NCI-H510A treated with DMSO at 0.1 percent for 48 hours (cell line): Measurements from ENCODE around the gene XKR8.

ENCODE experiments used
- DNase-seq: peaks from one replicate; lab custom pipeline; 2025; lab: John Stamatoyannopoulos, UW

Gene XKR8

DNA sequence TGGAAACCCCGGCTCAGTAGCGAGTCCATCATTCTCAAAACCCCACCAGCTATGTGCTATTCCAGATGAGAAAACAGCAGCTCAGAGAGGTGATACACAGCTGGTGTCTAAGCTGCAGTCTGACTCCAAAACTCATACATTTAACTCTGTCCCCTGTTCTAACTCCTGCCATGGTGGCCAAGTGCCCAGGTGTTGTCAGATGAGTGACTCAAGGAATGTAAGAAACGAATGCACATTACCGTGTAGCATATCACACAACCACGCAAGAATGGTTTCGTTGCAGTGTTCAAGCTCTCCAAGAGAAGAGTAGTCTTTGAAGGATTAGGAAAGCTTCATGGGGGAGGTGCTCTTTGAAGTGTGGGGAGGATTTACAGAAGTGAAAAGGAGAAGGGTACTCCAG is 4.7 kb upstream of the XKR8 start:
- DNase-seq, result no peak

DNA sequence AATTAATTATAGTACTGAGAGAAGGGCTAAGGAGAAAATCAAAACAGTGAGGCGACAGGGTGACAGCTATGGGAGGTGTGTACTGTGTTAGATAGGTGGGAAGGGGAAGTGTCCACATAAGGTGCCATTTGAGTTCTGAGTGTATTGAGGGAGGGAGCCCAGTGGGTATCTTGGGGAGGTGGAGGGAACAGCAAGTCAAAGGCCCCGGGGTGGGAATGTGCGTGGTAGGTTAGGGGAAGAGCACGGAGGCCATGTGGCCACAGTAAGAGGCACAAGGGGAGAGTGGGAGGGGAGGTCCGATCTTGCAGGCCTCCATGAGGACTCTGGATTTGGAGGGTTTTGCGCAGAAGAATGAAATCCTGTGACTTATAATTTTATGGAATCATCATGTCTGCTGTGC is 3.0 kb upstream of the XKR8 start:
- no peak for DNase-seq

DNA sequence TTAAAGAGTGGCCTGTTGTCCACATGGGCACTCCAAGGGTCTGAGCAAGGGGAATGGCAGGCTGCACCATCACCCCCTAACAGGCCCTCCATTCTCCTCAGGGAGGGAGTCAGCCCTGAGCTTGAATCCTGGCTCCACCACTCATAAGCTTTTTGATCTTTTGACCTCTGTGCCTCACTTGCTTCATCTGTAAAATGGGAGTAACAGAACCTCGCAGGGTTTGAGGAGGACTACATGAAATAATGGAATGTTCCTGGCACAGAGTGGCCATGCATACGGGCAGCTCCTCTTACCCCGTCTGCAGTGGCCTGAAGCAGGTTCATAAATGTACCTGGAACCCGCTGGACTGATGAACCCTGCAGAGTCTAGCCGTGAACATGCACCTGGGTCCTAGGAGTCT is 2.1 kb upstream of the XKR8 start:
- no peak for DNase-seq

DNA sequence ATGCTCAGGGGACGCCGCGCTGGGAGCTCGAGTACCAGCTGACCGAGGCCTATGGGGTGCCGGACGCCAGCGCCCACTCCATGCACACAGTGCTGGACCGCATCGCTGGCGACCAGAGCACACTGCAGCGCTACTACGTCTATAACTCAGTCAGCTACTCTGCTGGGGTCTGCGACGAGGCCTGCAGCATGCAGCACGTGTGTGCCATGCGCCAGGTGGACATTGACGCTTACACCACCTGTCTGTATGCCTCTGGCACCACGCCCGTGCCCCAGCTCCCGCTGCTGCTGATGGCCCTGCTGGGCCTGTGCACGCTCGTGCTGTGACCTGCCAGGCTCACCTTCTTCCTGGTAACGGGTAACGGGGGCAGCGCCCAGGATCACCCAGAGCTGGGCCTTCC is 1.3 kb upstream of the XKR8 start:
- no peak for DNase-seq

DNA sequence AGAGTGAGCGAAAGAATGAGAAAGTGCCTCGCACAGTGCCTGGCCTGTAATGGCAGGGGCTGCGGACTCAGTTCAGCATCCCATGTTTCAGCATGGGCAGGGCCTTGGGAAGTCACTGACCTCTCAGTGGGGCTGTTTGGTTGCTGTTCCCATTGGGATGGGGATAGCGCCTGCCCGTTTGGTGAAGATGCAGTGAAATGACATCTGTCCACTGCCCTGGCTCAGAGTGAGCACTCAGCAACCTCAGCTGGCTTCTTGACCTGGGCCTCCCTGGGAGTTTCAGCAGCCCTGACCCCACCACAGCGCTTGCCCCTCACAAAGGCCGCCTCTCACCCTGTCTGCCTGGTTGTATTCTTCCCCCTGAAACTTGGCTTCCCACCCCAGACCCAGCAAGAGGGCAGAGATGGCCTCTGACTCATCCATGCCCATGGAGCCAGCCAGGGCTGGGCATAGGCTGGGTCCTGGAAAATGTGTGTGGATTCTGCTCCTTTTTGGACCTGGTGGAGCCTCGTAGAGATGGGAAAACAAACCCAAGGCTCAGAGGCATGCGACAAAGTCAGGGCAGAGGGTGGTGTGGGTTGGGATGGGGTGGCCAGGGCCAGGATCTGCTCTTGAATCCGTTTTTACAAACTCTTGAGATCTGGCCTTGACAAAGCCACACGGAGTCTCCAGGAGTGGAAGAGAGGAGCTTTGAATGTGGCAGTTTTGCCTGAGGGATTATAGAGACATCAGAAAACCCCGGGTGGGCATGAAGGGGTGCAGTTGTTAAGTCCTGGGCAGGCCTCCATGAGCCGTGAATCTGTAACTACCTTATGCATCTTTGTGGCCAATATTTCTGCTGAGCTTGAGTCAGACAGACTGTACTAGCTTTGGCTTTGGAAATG is 1.2 kb downstream of the XKR8 start:
- no peak for DNase-seq

DNA sequence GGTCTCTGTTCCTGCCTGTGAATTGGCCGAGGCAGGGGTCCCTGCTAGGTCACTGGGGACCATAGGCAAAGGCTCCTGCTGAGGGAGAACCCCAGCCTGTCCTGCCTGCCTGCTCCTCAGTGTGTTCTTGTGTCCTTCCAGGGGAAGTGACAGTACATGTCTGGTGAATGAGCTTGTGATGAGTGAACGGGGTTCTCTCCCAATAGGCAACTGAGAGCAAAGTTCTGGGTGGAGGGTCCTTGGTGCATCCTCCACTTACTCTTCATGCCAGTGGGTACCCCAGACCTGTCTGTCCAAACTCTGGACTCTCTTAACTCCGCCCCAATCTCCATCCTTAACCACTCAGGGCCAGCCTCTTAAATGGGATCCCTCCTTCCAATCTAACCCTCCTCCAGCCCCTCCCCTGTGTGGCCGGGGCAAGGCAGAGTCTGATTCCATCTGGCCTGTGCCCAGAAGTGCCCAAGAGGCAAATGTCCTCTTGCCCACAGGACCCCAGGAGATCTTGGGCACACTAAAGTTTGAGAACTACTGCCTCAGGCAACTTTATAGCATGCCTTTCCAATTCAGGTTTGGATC is 2.0 kb downstream of the XKR8 start:
- DNase-seq, result peak; percentile 26

DNA sequence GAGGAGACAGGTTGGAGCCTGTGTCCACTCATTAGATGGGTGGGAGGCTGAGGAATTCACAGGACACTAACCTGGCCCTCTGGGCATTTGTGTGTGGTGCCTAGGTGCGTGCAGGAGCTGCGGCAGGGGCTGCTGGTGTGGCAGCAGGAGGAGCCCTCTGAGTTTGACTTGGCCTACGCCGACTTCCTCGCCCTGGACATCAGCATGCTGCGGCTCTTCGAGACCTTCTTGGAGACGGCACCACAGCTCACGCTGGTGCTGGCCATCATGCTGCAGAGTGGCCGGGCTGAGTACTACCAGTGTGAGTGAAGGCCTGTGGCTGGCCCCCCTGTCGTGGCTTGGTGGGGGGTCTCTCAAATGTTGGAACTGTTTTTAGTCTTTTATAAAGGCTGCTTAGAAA is 3.6 kb downstream of the XKR8 start:
- DNase-seq, result no peak

DNA sequence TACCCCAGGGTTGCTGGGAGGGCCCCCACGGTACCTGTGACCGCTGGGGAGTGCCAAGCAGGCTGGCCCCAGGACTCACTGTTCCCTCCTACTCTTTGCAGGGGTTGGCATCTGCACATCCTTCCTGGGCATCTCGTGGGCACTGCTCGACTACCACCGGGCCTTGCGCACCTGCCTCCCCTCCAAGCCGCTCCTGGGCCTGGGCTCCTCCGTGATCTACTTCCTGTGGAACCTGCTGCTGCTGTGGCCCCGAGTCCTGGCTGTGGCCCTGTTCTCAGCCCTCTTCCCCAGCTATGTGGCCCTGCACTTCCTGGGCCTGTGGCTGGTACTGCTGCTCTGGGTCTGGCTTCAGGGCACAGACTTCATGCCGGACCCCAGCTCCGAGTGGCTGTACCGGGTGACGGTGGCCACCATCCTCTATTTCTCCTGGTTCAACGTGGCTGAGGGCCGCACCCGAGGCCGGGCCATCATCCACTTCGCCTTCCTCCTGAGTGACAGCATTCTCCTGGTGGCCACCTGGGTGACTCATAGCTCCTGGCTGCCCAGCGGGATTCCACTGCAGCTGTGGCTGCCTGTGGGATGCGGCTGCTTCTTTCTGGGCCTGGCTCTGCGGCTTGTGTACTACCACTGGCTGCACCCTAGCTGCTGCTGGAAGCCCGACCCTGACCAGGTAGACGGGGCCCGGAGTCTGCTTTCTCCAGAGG is 6.8 kb downstream of the XKR8 start:
- no peak for DNase-seq

DNA sequence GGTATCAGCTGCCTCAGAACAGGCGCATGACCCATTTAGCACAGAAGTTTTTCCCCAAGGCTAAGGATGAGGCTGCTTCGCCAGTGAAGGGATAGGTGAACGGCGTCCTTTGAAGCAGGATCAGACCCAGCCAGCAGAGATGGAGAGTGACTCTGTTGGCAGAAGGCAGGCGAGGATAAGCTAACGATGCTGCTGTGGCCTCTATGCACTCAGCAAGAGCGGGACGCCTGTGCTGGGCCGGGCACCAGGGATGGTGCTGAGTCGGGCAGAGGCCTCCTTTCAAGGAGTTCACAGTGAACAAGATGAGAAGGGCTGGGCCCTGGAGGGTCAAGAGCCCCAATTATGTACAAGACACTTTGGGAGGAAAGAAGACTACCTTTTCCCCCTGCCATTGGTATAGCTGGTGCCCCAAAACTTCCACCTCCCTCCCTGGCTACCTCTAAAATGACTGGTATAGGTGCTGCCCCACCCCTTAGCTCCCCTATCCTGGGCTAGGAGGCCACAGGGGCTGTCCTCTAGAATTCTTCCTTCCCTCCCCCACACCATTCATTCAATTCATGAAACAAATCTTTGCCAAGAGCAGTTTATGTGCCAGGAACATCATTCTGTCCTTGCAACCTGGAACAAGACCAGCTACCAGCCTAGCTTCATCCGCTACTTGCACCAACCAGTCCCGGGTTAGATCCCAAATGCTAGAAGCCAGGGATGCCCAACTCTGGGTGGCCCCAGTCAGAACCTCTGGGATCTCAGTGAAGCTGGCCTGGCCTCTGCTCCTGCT is 7.5 kb downstream of the XKR8 start:
- no peak for DNase-seq

DNA sequence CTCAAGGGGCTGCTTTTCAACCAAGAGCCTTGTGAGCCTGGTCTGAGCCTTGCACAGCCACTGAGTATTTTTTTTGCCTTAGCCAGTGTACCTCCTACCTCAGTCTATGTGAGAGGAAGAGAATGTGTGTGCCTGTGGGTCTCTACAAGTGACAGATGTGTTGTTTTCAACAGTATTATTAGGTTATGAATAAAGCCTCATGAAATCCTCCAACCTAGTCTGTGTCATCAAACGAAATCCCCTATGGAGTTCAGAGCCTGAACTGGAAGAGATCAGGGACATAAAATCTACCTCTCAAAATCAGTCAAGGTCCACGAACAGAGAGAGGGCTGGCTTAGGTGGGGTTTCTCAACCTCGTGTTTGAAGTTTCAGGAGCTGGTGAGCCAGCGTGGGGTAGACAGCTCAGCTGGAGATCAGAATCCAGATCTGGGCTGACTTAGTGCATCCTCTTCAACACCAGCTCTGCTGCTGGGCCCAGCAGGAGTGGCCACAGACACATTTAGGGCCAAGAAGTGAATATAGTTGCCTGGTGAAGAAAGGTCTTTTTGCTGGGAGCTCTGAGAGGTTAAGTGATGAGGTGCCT is 8.2 kb downstream of the XKR8 start:
- DNase-seq, result no peak

DNA sequence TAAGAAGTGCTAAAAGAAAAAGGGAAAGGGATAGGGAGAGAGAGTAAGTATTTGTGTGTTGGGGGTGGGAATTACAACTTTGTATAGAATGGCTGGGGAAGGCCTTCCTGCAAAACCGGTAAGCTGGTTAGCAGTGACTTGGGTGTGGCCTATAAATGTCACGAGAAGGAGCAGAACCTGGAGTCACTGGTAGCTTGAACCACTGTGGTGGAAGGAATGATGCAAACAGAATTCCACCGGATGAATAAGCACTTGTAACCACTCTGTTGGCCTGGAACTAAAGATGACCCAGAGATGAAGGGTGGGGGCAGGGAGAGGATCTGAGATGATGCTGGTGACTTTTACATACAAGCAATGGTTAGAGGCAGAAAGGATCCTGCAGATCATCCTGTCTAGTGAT is 8.9 kb downstream of the XKR8 start:
- no peak for DNase-seq

DNA sequence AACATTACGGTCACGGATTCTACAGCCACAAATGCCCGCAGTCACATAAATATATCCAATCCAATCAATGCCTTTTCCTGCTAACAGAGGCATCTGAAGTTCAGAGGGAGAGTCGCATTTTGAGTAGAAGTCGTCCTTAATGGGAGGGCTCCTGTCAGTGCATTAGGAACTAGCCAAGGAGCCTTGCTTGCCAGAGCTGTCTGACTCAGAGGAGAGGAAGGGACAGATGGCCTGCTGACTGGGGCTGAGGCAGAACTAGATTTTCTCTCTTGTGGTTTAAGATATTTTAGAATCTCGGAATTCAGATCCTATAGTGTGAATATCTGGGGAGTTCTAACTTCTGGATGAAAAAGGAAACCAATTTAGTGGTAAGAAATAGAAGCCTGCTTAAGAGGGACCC is 10.6 kb downstream of the XKR8 start:
- no peak for DNase-seq

DNA sequence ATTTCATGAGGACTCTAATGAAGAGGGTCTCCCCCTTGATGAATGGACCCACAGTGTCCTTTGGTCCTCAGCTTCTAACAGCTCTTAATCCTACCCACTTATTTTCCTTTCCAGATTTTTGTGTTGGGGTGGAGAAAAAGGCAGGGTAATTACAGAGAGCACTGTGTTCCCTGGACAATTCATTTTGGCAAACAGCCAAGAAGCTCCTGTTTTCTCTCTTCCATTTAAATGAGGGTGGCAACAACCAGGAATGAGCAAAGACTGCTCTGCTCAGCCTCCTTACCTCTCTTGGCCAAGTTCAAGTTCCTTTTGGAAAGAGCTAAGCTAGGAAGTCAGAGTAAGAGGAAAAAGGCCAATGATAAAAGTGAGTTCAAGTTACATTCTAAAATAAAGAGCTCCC is 11.9 kb downstream of the XKR8 start:
- DNase-seq, result peak; percentile 52

DNA sequence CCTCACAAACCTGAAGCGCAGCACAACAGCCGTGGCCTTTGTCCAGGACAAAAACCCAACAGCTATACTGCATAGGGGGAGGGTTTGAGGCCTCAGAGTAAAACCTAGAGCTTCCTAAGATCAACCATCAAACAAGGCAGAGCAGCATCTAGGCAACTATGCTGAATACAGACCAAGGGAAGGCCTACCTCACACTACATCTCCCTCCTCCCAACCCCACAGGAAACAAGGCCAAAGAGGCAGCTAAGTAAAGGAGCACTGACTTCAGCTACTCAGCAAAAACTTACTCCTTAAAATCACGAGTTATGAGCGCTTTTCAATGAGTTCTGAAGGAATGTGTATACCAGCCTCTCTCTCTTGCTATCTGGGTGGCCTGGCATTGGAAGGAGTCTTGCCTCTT is 12.4 kb downstream of the XKR8 start:
- no peak for DNase-seq

DNA sequence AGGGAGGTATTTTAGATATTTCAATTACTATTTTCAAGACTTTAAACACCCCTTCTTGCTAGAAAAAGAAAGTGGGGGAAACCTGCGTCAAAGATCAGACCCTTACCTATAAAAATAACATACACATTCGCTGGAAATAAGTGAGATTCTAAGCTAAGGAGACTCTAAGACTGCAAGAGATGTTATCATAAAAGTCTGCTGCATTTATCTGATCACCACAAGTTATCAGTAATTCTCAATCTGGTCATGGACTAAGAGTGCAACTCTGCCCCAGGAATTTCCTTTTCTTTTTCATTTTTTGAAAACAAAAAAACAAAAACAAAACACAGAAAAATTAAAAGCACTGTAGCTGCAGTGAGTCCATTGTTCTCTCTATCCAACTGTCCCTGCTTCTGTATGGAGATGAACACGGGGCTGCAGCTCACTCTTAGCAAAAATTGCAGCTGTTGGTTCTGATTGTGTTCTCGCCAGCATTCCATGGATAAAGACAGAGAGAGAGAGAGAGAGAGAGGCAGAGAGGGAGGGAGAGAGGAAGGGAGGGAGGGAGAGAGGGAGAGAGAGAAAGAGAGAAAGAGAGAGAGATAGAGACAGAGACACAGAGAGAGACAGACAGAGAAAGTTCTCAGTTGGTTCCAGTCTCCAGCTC is 14.1 kb downstream of the XKR8 start:
- no peak for DNase-seq

DNA sequence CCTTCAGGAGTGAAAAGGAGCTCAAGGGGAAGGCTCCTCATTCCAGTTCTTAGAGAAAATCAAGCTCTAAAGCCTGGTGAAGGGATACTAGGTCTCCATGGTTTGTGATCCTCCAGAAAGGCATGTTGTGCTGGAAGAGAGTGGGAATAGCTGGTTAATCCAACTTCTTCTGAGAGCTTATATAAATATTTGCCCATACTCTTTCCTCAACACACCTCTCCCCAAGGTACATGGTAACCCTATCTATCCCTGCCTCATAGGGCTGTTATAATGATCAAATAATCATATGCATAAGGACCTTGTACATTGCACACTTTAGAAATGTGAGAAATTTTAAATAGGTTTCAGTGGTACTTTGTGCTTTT is 14.6 kb downstream of the XKR8 start:
- peak; percentile 36 for DNase-seq

DNA sequence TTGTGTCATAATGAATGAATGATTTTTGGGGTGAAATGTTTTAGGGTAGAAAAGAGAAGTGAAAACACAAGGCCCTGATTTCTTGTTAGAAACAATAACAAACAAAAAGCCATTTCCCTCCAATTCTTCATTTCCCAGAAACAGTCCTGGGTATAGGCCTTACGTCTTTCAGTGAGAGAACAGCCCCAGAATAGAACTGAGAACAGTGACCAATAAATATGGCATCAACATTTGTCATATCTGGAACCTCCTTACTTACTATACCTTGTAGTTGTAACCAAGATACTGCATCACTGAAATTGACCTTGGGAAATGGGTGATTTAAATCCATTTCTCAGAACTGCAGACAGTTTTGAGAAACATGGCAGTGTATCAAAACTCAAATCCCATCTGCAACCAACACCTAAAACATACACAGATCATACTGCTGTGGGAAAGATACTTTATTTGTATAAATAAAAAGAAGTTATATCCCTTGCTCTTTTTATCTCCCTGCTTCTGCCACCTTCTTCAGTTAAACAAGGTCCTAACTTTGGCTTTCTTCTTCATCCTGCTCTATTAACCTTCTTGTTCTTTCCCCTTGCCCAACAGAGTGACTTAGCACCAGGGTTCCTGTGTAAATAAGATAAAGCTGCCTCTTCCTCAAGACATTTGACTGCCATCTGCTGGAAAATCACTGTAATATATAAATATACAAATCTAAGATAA is 19.5 kb downstream of the XKR8 start:
- peak; percentile 76 for DNase-seq

DNA sequence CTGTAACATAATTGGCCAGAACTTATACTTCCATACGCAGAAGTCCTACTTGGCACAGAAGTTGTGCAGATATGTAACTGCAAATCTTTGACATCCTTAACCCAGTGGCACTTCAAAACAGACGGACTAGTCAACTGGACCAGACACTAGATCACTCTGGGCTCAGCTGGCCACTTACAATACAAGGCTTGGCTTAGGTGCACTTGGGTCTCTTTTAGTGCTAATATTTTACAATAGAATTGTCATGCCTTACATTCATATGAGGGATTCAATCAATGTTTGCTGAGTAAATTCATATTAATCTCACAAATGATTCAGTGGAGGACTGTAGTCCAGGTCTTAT is 20.1 kb downstream of the XKR8 start:
- no peak for DNase-seq

DNA sequence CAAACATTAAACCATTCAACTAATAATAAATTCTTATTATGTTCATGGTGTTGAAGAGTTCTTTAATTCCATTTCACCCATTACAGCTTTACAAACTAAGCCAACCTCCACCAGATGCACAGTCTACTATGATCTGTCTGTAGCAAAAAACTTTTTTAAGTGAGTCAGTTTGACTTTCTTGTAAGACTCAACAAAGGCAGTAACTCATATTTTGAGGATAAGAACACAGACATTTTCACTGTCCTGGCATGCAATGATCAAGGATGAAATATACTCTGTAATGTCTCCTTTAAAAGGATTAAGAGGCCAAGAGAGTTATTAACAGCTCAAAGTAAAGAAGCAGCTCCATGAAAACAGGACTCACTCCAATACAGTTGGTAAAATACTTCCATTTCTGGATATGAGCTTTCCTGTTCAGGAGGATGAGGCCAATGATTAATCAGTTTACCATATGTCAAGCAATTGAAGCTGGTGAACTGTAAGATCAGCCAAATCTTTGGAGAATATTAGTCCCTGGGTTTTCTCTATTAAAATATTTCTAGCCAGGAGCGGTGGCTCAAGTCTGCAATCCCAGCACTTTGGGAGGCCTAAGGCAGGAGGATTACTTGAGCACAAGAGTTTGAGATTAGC is 20.6 kb downstream of the XKR8 start:
- DNase-seq, result no peak

DNA sequence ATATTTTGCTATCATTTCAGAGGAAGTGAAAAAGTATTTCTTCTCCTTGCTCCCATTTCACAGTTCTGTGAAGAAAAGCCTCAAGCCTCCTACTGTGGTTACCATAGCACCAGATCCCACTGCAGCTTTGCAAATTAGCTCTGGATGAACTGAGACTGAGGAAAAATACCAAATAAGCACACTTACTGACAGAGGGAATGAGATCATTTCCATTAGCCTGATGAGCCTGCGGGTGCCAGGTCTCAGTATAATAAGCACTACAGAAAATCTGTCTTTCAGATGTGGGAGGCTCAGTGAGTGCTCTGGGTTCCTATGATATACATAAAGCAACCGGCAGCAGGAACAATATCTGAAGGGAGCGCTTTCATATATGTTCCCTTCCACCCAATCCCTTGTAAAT is 21.4 kb downstream of the XKR8 start:
- no peak for DNase-seq
